IMR-90 (cell line): ENCODE results near the gene ATP5ME. TPM values are rescaled to one million over a fixed set of nuclear protein-coding genes. Genes with fewer than 3 reads are reported as not detected.

Experiments used
- ATAC-seq: fragments of 200-7000 bp; cut with Tn5 transposase; 2 replicates; pipeline ENCODE4 v1.9.1; 2020; ENCODE audit warnings: low read depth, mild to moderate bottlenecking, moderate library complexity
- BruUV-seq: library from RNA; stranded (reverse); fragments of 400-500 nt; replicated peaks from 2 replicates; lab custom pipeline; 2021; lab: Mats Ljungman, UMichigan
- CTCF ChIA-PET: fragments of 300-600 bp; formaldehyde crosslinking; extraction: SDS; loops from one replicate; lab custom pipeline; 2021; ENCODE audit warnings: antibody characterized with exemption; lab: Yijun Ruan, JAX
- POLR2A ChIA-PET: fragments of 300-600 bp; sonication (Branson Sonifier 250); formaldehyde crosslinking; loops from one replicate; lab custom pipeline; 2022; ENCODE audit warnings: antibody characterized with exemption; ENCODE audit not compliant: unreplicated experiment; lab: Charles Lee
- DNase-seq: peaks from one replicate; pipeline ENCODE4 v3.0.0; 2013
- H2AFZ ChIP-seq: replicated peaks from 2 replicates; pipeline ENCODE3; 2013; ENCODE audit warnings: low read length, mild to moderate bottlenecking; ENCODE audit not compliant: poor library complexity
- H2AK5ac ChIP-seq: 2 replicates; pipeline ENCODE4 v1.6.1; 2013; ENCODE audit warnings: low read depth, low read length, inconsistent platforms
- H2AK9ac ChIP-seq: replicated peaks from 2 replicates; pipeline ENCODE3; 2013; ENCODE audit warnings: mild to moderate bottlenecking, low read depth, low read length, moderate library complexity; ENCODE audit not compliant: poor library complexity
- H2BK120ac ChIP-seq: 2 replicates; pipeline ENCODE4 v1.6.1; 2013; ENCODE audit warnings: low read depth, low read length, inconsistent platforms
- H2BK15ac ChIP-seq: 3 replicates; pipeline ENCODE4 v1.6.1; 2013; ENCODE audit warnings: low read depth, low read length, inconsistent platforms
- H2BK20ac ChIP-seq: 2 replicates; pipeline ENCODE4 v1.6.1; 2013; ENCODE audit warnings: low read depth, mild to moderate bottlenecking, inconsistent platforms, low read length, moderate library complexity
- H2BK5ac ChIP-seq: 2 replicates; pipeline ENCODE4 v1.6.1; 2013; ENCODE audit warnings: mild to moderate bottlenecking, low read depth, low read length, inconsistent platforms; ENCODE audit not compliant: poor library complexity, severe bottlenecking
- H3K14ac ChIP-seq: replicated peaks from 2 replicates; pipeline ENCODE4 v1.6.1; 2013; ENCODE audit warnings: low read depth, low read length, inconsistent platforms
- H3K18ac ChIP-seq: 2 replicates; pipeline ENCODE4 v1.6.1; 2013; ENCODE audit warnings: low read depth, low read length, control low read depth
- H3K23ac ChIP-seq: 2 replicates; pipeline ENCODE4 v1.6.1; 2013; ENCODE audit warnings: low read depth, low read length, inconsistent platforms
- H3K27ac ChIP-seq: 2 replicates; pipeline ENCODE4 v1.5.1; 2013; ENCODE audit warnings: mild to moderate bottlenecking, control low read depth, low read length; ENCODE audit not compliant: insufficient read depth
- H3K27me3 ChIP-seq: 2 replicates; pipeline ENCODE4 v1.6.1; 2013; ENCODE audit warnings: low read length; ENCODE audit not compliant: control insufficient read depth, insufficient read depth
- H3K36me3 ChIP-seq: 2 replicates; pipeline ENCODE4 v1.6.1; 2013; ENCODE audit warnings: low read length, mixed read lengths; ENCODE audit not compliant: control insufficient read depth, insufficient read depth
- H3K4ac ChIP-seq: 2 replicates; pipeline ENCODE4 v1.6.1; 2013; ENCODE audit warnings: low read depth, low read length, inconsistent platforms
- H3K4me1 ChIP-seq: 2 replicates; pipeline ENCODE4 v1.6.1; 2013; ENCODE audit warnings: low read length, mixed read lengths; ENCODE audit not compliant: control insufficient read depth, insufficient read depth
- H3K4me2 ChIP-seq: 2 replicates; pipeline ENCODE4 v1.6.1; 2013; ENCODE audit warnings: low read depth, mild to moderate bottlenecking, control low read depth, low read length, moderate library complexity
- H3K4me3 ChIP-seq: 2 replicates; pipeline ENCODE4 v1.5.1; 2013; ENCODE audit warnings: low read depth, mild to moderate bottlenecking, control low read depth, low read length, moderate library complexity; ENCODE audit not compliant: insufficient read depth
- H3K56ac ChIP-seq: 2 replicates; pipeline ENCODE4 v1.6.1; 2013; ENCODE audit warnings: low read length, inconsistent platforms; ENCODE audit not compliant: insufficient read depth; ENCODE audit errors: extremely low read depth
- H3K79me1 ChIP-seq, 2 experiments: 2 replicates each; pipeline ENCODE4 v1.6.1; 2013; ENCODE audit warnings: low read length in 2 of 2, inconsistent platforms in 1 of 2, low read depth in 1 of 2
- H3K9ac ChIP-seq: 2 replicates; pipeline ENCODE4 v1.6.1; 2013; ENCODE audit warnings: low read depth, low read length, control low read depth
- H3K9me1 ChIP-seq: 2 replicates; pipeline ENCODE4 v1.6.1; 2013; ENCODE audit warnings: low read length, inconsistent platforms; ENCODE audit not compliant: insufficient read depth
- H3K9me3 ChIP-seq: 2 replicates; pipeline ENCODE4 v1.6.1; 2013; ENCODE audit warnings: low read length; ENCODE audit not compliant: control insufficient read depth, insufficient read depth
- H4K20me1 ChIP-seq: 2 replicates; pipeline ENCODE4 v1.6.1; 2013; ENCODE audit warnings: low read length, inconsistent platforms; ENCODE audit not compliant: insufficient read depth
- H4K5ac ChIP-seq: 2 replicates; pipeline ENCODE4 v1.6.1; 2013; ENCODE audit warnings: mild to moderate bottlenecking, low read depth, low read length, control low read depth
- H4K8ac ChIP-seq, 2 experiments: 2 replicates each; pipeline ENCODE4 v1.6.1; 2013; ENCODE audit warnings: low read depth in 2 of 2, low read length in 2 of 2, control low read depth in 1 of 2, inconsistent platforms in 1 of 2
- H4K91ac ChIP-seq: 2 replicates; pipeline ENCODE4 v1.6.1; 2013; ENCODE audit warnings: low read depth, low read length, inconsistent platforms; ENCODE audit not compliant: insufficient read depth
- BHLHE40 ChIP-seq: fragments of 150-350 bp; IDR thresholded peaks from 2 replicates; pipeline ENCODE4 v1.6.1; 2016; ENCODE audit warnings: mild to moderate bottlenecking, low read depth, low read length
- CEBPB ChIP-seq: IDR thresholded peaks from 2 replicates; pipeline ENCODE4 v1.6.1; 2012; ENCODE audit warnings: low read depth, low read length, improper control_type of control experiment
- CHD1 ChIP-seq: IDR thresholded peaks from 2 replicates; pipeline ENCODE4 v1.6.1; 2012; ENCODE audit warnings: low read depth, low read length, improper control_type of control experiment
- ELK1 ChIP-seq: fragments of 150-350 bp; IDR thresholded peaks from 2 replicates; pipeline ENCODE4 v1.6.1; 2016; ENCODE audit warnings: low read depth, mild to moderate bottlenecking, low read length, moderate library complexity, borderline replicate concordance
- FOS ChIP-seq: fragments of 150-350 bp; IDR thresholded peaks from 2 replicates; pipeline ENCODE4 v1.6.1; 2016; ENCODE audit warnings: low read depth, low read length
- MAFK ChIP-seq: IDR thresholded peaks from 2 replicates; pipeline ENCODE4 v1.6.1; 2012; ENCODE audit warnings: low read depth, low read length, improper control_type of control experiment
- MAZ ChIP-seq: IDR thresholded peaks from 2 replicates; pipeline ENCODE4 v1.6.1; 2012; ENCODE audit warnings: low read depth, mild to moderate bottlenecking, low read length, improper control_type of control experiment, moderate library complexity, borderline replicate concordance
- MXI1 ChIP-seq: IDR thresholded peaks from 2 replicates; pipeline ENCODE4 v1.6.1; 2012; ENCODE audit warnings: low read depth, mild to moderate bottlenecking, low read length, moderate library complexity, borderline replicate concordance
- NFE2L2 ChIP-seq: fragments of 150-350 bp; IDR thresholded peaks from 2 replicates; pipeline ENCODE4 v1.6.1; 2016; ENCODE audit warnings: low read depth, mild to moderate bottlenecking, low read length
- POLR2A ChIP-seq: IDR thresholded peaks from 2 replicates; pipeline ENCODE4 v1.6.1; 2012; ENCODE audit warnings: mild to moderate bottlenecking, low read depth, low read length
- RAD21 ChIP-seq: IDR thresholded peaks from 2 replicates; pipeline ENCODE4 v1.6.1; 2012; ENCODE audit warnings: low read length, improper control_type of control experiment
- RCOR1 ChIP-seq: IDR thresholded peaks from 2 replicates; pipeline ENCODE4 v1.6.1; 2012; ENCODE audit warnings: mild to moderate bottlenecking, low read length, improper control_type of control experiment; ENCODE audit not compliant: insufficient replicate concordance
- RFX5 ChIP-seq: IDR thresholded peaks from 2 replicates; pipeline ENCODE4 v1.8.0; 2012; ENCODE audit warnings: low read depth, mild to moderate bottlenecking, low read length, moderate library complexity
- SMC3 ChIP-seq: fragments of 150-350 bp; IDR thresholded peaks from 2 replicates; pipeline ENCODE4 v1.6.1; 2016; ENCODE audit warnings: low read depth, mild to moderate bottlenecking, antibody characterized with exemption, low read length, moderate library complexity
- USF2 ChIP-seq: fragments of 150-350 bp; IDR thresholded peaks from 2 replicates; pipeline ENCODE4 v1.6.1; 2017; ENCODE audit warnings: mild to moderate bottlenecking, antibody characterized with exemption, low read length, low read depth
- WGBS, 2 experiments: methylation state at CpG; one replicate each; pipeline versions ENCODE4 v1.1.5 to v1.1.7; 2013; ENCODE audit warnings: missing lambda C conversion rate in 2 of 2; ENCODE audit not compliant: insufficient read length in 1 of 2; ENCODE audit errors: extremely low coverage in 2 of 2; 5-methylcytosine and 5-hydroxymethylcytosine counted together
- dilution Hi-C: fragments of 300-500 bp; cut with HindIII; formaldehyde crosslinking; loops from one replicate; pipeline ENCODE4 v1.14.3; 2018; ENCODE audit warnings: low sequenced_read_pairs; ENCODE audit not compliant: unreplicated experiment
- in situ Hi-C: fragments of 300-500 bp; cut with MboI; formaldehyde crosslinking; loops from 3 replicates; pipeline ENCODE4 v1.14.3; 2019; ENCODE audit warnings: low sequenced_read_pairs, inconsistent platforms, mixed read lengths
- intact Hi-C: fragments of 100-400 bp; cut with micrococcal nuclease; formaldehyde crosslinking; loops from 2 replicates; pipeline ENCODE4 v1.10.0; 2022
- polyA plus RNA-seq, 3 experiments: library from polyadenylated mRNA; depleted of rRNA; stranded (reverse); fragments of >200 nt; gene quantifications; 2 replicates each; pipeline ENCODE4 v1.2.3, GENCODE V29; 2012; ENCODE audit warnings: low replicate concordance in 1 of 3
- total RNA-seq: library from RNA; depleted of rRNA; stranded (reverse); fragments of >200 nt; gene quantifications from 2 replicates; pipeline ENCODE4 v1.2.3, GENCODE V29; 2012
- TF ChIP-seq, protein P1 (sequence below): conservative IDR thresholded peaks from 2 replicates; pipeline ENCODE4 v1.5.1; 2012; ENCODE audit warnings: mild to moderate bottlenecking, low read depth, low read length, improper control_type of control experiment

The ATP5ME gene
- total and polyA plus RNA-seq, 2 of the 4 experiments (the other 2 are of a cell fraction) = 39.3 to 603 TPM

DNA sequence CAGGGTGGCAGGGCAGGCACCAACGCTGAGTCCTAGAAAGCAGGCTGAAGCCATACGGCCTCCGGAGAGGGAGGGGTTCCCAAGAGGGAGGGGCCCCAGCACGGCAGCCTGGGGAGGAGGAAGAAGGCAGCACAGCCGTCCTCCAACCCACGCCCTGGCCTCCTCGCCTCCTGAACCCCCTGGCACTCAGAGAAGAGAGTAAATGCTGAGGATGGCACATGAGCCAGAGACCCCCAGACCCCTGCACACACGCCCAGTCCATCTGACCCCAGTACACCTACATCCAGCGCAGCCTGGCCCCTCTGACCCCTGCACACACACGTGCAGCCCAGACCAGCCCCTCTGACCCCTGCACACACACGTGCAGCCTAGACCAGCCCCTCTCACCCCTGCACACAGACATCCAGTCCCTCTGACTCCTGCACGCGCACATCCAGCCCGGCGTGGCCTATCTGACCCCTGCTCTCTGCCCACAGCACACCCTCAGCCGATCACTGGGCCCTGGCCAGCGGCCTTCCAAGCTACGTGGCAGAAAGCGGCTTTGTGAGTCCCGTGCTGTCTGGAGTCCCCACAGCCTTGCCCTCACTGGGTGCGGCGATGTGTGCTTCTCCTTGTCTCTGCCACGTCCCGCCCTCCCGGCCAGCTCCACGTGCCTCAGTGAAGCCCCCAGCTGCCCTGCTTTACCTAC, 18.5 kb downstream of the ATP5ME start:
- intact Hi-C loops (no loop called here), dilution Hi-C loops (no loop called here), in situ Hi-C loops (no loop called here)
- Histone ChIP-seq H3K4me3 (no peak overlapping the region), H3K14ac (no peak overlapping the region), H3K4me1 (no peaks in the 10 kb centered on the region), H3K9ac (no peak overlapping the region), H4K20me1 (no peaks in the 10 kb centered on the region), H2AK5ac (no peak overlapping the region), H4K5ac (no peak overlapping the region), H3K4me2 (no peak overlapping the region), H2AK9ac (no peak overlapping the region), H3K4ac (no peak overlapping the region), H2BK5ac (no peak overlapping the region), H4K91ac (no peak overlapping the region), H3K36me3 (no peaks in the 10 kb centered on the region), H3K23ac (no peak overlapping the region), H2BK120ac (no peak overlapping the region), H2BK15ac (no peak overlapping the region), H3K9me1 (no peaks in the 10 kb centered on the region), H2AFZ (no peak overlapping the region), H4K8ac (no peak overlapping the region), H2BK20ac (no peak overlapping the region), H3K18ac (no peak overlapping the region), H3K56ac (no peak overlapping the region), H3K79me1 (no peaks in the 10 kb centered on the region), H3K27ac (no peak overlapping the region), H3K27me3 (peaks cover 10% of the 10 kb centered on the region; the same call in 1 of the 2 replicates), H3K9me3 (peaks cover 18% of the 10 kb centered on the region)
- whole genome bisulfite sequencing, 2 experiments = 55% methylated on average over 17 of the region's 26 CpGs; no CpG with 5 or more reads in 1 of the 2 experiments
- BruUV-seq = no TSS peak
- no peak for TF ChIP-seq RFX5
- no peak for TF ChIP-seq MXI1
- TF ChIP-seq USF2 = no peak
- no peak for TF ChIP-seq SMC3
- TF ChIP-seq POLR2A = no peak
- no peak for TF ChIP-seq ELK1
- no peak for TF ChIP-seq MAFK
- no peak for TF ChIP-seq CEBPB
- TF ChIP-seq BHLHE40 = no peak
- TF ChIP-seq NFE2L2 = no peak
- TF ChIP-seq RCOR1 = no peak
- no peak for TF ChIP-seq CHD1
- TF ChIP-seq, protein P1, sequence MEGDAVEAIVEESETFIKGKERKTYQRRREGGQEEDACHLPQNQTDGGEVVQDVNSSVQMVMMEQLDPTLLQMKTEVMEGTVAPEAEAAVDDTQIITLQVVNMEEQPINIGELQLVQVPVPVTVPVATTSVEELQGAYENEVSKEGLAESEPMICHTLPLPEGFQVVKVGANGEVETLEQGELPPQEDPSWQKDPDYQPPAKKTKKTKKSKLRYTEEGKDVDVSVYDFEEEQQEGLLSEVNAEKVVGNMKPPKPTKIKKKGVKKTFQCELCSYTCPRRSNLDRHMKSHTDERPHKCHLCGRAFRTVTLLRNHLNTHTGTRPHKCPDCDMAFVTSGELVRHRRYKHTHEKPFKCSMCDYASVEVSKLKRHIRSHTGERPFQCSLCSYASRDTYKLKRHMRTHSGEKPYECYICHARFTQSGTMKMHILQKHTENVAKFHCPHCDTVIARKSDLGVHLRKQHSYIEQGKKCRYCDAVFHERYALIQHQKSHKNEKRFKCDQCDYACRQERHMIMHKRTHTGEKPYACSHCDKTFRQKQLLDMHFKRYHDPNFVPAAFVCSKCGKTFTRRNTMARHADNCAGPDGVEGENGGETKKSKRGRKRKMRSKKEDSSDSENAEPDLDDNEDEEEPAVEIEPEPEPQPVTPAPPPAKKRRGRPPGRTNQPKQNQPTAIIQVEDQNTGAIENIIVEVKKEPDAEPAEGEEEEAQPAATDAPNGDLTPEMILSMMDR = no peak
- TF ChIP-seq MAZ = no peak
- TF ChIP-seq RAD21 = no peak
- TF ChIP-seq FOS = no peak
- ATAC-seq (no peak), DNase-seq (no peak)
- ChIA-PET CTCF (no interaction called here), POLR2A (no interaction called here)
